ENCODE measurements around the gene TIE1.

- no peak for TF ChIP-seq POLR2A (IDR thresholded peaks at IDR 0.05)
- TF ChIP-seq CTCF (IDR thresholded peaks at IDR 0.05) = no peak
These were observed 18.5 kb downstream of the TIE1 start for GRCh38 chr1:43319288-43319687.
